ENCODE data around the gene PAK4.

Gene PAK4

DNA sequence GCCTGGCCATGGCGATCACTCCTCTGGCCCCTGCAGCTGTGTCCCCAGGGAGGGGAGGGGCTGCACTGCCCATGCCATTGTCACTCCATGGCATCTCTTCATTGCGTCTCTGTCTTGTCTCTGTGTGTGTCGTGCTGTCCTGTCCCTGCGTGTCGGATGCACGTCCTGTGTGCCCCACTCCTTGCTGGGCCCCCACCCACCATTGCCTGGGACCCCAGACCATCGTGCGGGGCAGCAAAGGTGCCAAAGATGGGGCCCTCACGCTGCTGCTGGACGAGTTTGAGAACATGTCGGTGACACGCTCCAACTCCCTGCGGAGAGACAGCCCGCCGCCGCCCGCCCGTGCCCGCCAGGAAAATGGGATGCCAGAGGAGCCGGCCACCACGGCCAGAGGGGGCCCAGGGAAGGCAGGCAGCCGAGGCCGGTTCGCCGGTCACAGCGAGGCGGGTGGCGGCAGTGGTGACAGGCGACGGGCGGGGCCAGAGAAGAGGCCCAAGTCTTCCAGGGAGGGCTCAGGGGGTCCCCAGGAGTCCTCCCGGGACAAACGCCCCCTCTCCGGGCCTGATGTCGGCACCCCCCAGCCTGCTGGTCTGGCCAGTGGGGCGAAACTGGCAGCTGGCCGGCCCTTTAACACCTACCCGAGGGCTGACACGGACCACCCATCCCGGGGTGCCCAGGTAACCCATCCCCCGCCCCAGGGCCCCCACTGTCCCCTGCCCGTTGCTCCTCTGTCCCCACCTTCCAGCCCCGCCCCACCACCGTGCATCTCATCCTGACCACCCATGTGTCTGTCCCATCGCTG is 47.3 kb downstream of the PAK4 start:
- TF ChIP-seq ZBTB7A (IDR thresholded peaks at IDR 0.05; ENCODE audit: low read depth) (no peak), CEBPB (IDR thresholded peaks at IDR 0.05) (no peak), CREB1 (IDR thresholded peaks at IDR 0.05; ENCODE audit: low read depth) (no peak), EGR1 (IDR thresholded peaks at IDR 0.05) (no peak), EP300 (IDR thresholded peaks at IDR 0.05; ENCODE audit: borderline replicate concordance) (no peak), NFIC (IDR thresholded peaks at IDR 0.05) (no peak), RAD21 (IDR thresholded peaks at IDR 0.05; ENCODE audit: low read depth) (no peak), TEAD4 (IDR thresholded peaks at IDR 0.05) (no peak), TCF12 (IDR thresholded peaks at IDR 0.05; ENCODE audit: low read depth) (no peak), YY1 (IDR thresholded peaks at IDR 0.05; ENCODE audit: low read depth) (no peak), TAF1 (IDR thresholded peaks at IDR 0.05; ENCODE audit: low read depth) (no peak), FOXM1 (IDR thresholded peaks at IDR 0.05; ENCODE audit: borderline replicate concordance, low read depth) (no peak)
- TF ChIP-seq, protein P1, sequence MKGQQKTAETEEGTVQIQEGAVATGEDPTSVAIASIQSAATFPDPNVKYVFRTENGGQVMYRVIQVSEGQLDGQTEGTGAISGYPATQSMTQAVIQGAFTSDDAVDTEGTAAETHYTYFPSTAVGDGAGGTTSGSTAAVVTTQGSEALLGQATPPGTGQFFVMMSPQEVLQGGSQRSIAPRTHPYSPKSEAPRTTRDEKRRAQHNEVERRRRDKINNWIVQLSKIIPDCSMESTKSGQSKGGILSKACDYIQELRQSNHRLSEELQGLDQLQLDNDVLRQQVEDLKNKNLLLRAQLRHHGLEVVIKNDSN (IDR thresholded peaks at IDR 0.05): no peak
- TF ChIP-seq, protein P2, sequence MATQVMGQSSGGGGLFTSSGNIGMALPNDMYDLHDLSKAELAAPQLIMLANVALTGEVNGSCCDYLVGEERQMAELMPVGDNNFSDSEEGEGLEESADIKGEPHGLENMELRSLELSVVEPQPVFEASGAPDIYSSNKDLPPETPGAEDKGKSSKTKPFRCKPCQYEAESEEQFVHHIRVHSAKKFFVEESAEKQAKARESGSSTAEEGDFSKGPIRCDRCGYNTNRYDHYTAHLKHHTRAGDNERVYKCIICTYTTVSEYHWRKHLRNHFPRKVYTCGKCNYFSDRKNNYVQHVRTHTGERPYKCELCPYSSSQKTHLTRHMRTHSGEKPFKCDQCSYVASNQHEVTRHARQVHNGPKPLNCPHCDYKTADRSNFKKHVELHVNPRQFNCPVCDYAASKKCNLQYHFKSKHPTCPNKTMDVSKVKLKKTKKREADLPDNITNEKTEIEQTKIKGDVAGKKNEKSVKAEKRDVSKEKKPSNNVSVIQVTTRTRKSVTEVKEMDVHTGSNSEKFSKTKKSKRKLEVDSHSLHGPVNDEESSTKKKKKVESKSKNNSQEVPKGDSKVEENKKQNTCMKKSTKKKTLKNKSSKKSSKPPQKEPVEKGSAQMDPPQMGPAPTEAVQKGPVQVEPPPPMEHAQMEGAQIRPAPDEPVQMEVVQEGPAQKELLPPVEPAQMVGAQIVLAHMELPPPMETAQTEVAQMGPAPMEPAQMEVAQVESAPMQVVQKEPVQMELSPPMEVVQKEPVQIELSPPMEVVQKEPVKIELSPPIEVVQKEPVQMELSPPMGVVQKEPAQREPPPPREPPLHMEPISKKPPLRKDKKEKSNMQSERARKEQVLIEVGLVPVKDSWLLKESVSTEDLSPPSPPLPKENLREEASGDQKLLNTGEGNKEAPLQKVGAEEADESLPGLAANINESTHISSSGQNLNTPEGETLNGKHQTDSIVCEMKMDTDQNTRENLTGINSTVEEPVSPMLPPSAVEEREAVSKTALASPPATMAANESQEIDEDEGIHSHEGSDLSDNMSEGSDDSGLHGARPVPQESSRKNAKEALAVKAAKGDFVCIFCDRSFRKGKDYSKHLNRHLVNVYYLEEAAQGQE (IDR thresholded peaks at IDR 0.05; ENCODE audit: low read depth): no peak
- TF ChIP-seq, protein P3, sequence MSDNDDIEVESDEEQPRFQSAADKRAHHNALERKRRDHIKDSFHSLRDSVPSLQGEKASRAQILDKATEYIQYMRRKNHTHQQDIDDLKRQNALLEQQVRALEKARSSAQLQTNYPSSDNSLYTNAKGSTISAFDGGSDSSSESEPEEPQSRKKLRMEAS (IDR thresholded peaks at IDR 0.05): no peak

DNA sequence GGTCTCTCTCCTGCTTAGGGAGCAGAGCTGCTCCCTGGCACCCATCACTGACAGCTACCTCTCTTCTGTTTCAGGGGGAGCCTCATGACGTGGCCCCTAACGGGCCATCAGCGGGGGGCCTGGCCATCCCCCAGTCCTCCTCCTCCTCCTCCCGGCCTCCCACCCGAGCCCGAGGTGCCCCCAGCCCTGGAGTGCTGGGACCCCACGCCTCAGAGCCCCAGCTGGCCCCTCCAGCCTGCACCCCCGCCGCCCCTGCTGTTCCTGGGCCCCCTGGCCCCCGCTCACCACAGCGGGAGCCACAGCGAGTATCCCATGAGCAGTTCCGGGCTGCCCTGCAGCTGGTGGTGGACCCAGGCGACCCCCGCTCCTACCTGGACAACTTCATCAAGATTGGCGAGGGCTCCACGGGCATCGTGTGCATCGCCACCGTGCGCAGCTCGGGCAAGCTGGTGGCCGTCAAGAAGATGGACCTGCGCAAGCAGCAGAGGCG is 48.0 kb downstream of the PAK4 start:
- TF ChIP-seq, protein P3 (IDR thresholded peaks at IDR 0.05): no peak
- TF ChIP-seq CEBPB (IDR thresholded peaks at IDR 0.05): no peak

DNA sequence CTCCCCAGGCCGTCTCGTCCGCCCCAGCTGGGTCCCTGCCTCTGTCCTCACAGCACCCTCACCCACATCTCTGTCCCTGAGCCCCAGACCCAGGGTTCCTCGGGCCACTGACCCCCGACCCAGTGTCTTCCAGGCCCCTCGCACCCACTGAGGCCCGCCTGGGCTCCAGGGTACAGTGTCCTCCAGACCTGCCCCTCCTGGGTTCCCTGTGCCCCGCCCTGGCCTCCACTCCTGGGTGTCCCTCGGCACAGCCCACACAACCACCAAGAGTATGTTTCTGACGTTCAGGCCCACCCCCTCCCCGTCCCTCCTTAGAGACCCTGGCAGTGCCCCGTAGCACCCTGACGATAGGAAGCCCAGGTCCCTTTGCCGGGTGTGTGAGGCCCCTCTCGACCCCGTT is 48.6 kb downstream of the PAK4 start:
- TF ChIP-seq NFIC (IDR thresholded peaks at IDR 0.05) (no peak), TCF12 (IDR thresholded peaks at IDR 0.05; ENCODE audit: low read depth) (no peak), YY1 (IDR thresholded peaks at IDR 0.05; ENCODE audit: low read depth) (no peak), CEBPB (IDR thresholded peaks at IDR 0.05) (no peak)
- TF ChIP-seq, protein P3 (IDR thresholded peaks at IDR 0.05): no peak

DNA sequence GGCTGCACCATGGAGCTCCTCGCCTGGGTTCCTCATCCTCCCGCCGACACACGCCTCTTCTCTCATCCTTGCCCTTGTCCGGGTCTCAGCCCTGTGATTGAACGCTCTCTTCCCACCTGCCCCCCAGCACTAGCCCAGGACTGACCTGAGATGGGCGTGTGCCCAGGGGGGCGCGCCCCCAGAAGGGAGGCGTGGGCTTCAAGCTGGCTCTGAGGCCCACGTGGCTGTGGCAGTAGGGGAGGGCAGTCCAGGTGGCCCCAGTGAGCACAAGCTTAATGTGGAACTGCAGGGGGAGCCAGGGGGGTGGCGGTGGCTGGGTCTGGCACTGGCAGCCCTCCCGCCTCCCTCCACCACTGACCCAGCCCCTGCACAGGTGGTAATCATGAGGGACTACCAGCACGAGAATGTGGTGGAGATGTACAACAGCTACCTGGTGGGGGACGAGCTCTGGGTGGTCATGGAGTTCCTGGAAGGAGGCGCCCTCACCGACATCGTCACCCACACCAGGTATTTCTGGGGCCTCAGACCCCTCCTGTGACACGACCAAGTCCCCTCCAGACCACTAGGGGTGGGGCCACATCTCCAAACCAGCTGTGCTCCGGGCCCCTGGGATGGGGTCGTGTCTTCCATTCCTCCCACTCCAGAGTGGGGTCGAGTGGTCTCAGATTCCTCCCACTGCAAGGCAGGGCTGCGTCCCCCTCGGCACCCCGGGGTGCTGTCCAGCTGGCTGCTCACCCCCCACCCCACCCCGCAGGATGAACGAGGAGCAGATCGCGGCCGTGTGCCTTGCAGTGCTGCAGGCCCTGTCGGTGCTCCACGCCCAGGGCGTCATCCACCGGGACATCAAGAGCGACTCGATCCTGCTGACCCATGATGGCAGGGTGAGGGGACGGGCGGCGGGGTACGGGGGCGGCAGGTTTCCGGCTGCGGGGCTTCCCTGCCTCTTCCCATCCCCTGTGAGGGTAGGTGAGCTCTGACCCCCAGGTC is 49.3 kb downstream of the PAK4 start:
- TF ChIP-seq, protein P1 (IDR thresholded peaks at IDR 0.05): no peak
- no peak for TF ChIP-seq EP300 (IDR thresholded peaks at IDR 0.05; ENCODE audit: borderline replicate concordance)
- TF ChIP-seq TEAD4 (IDR thresholded peaks at IDR 0.05): no peak
- no peak for TF ChIP-seq CREB1 (IDR thresholded peaks at IDR 0.05; ENCODE audit: low read depth)
- no peak for TF ChIP-seq TAF1 (IDR thresholded peaks at IDR 0.05; ENCODE audit: low read depth)
- TF ChIP-seq RAD21 (IDR thresholded peaks at IDR 0.05; ENCODE audit: low read depth): no peak
- no peak for TF ChIP-seq TCF12 (IDR thresholded peaks at IDR 0.05; ENCODE audit: low read depth)
- TF ChIP-seq ZBTB7A (IDR thresholded peaks at IDR 0.05; ENCODE audit: low read depth): no peak
- no peak for TF ChIP-seq NFIC (IDR thresholded peaks at IDR 0.05)
- TF ChIP-seq YY1 (IDR thresholded peaks at IDR 0.05; ENCODE audit: low read depth): no peak

DNA sequence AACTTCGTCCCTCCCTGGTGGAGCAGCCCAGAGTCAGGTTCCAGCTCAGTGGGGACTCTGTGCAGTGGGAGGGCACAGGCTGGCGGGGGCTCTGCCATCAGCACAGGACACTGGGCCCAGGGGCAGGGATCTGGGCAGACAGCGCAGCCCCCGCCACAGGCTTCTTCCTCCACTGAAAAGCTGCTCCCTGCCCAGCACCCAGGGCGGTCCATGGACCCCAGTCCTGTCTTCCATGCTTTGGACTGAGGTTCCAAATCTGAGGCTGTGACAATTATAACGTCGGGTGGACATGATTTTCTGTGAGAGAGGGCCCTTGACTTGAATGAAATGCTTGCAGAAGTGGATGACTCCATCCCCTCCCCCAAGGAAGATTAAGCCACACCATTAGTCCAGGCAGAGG is 50.0 kb downstream of the PAK4 start:
- TF ChIP-seq CREB1 (IDR thresholded peaks at IDR 0.05; ENCODE audit: low read depth) (no peak), TEAD4 (IDR thresholded peaks at IDR 0.05) (no peak), YY1 (IDR thresholded peaks at IDR 0.05; ENCODE audit: low read depth) (no peak), TAF1 (IDR thresholded peaks at IDR 0.05; ENCODE audit: low read depth) (no peak), RAD21 (IDR thresholded peaks at IDR 0.05; ENCODE audit: low read depth) (no peak), ZBTB7A (IDR thresholded peaks at IDR 0.05; ENCODE audit: low read depth) (no peak), CEBPB (IDR thresholded peaks at IDR 0.05) (no peak), TCF12 (IDR thresholded peaks at IDR 0.05; ENCODE audit: low read depth) (no peak), EP300 (IDR thresholded peaks at IDR 0.05; ENCODE audit: borderline replicate concordance) (no peak), NFIC (IDR thresholded peaks at IDR 0.05) (no peak), EGR1 (IDR thresholded peaks at IDR 0.05) (no peak), FOXM1 (IDR thresholded peaks at IDR 0.05; ENCODE audit: borderline replicate concordance, low read depth) (no peak)
- TF ChIP-seq, protein P3 (IDR thresholded peaks at IDR 0.05): no peak
- TF ChIP-seq, protein P1 (IDR thresholded peaks at IDR 0.05): no peak
- TF ChIP-seq, protein P2 (IDR thresholded peaks at IDR 0.05; ENCODE audit: low read depth): no peak
